Cardiac fibroblast (primary cell): ENCODE results near the gene C10orf88.

Source experiments
- DNase-seq, 2 donors: peaks; one replicate each; pipeline versions ENCODE4 v3.0.0 to v3.0.0-alpha.2; 2010; ENCODE audit warnings: low read depth in 2 of 2
- H3K4me3 ChIP-seq, 2 donors: replicated peaks in 1 of 2; 1 replicate in 1 of 2; 2 replicates in 1 of 2; pipeline ENCODE4 v1.5.1; 2011; ENCODE audit warnings: low read depth in 2 of 2, low read length in 2 of 2, mild to moderate bottlenecking in 2 of 2, moderate library complexity in 1 of 2
- CTCF ChIP-seq: IDR thresholded peaks from one replicate; pipeline ENCODE4 v1.5.1; 2011; ENCODE audit warnings: low read depth, mild to moderate bottlenecking, low read length, inconsistent platforms

The C10orf88 gene

GRCh38 chr10:122968698-122969097 is 14.7 kb upstream of the C10orf88 start:
- TF ChIP-seq CTCF: no peak
- no peak for DNase-seq
- H3K4me3 ChIP-seq: no peak overlapping the region

- H3K4me3 ChIP-seq: no peak overlapping the region
- DNase-seq: no peak
- TF ChIP-seq CTCF: no peak
Measured at GRCh38 chr10:122966879-122967278, 12.9 kb upstream of the C10orf88 start.

GRCh38 chr10:122962405-122962804 is 8.4 kb upstream of the C10orf88 start:
- H3K4me3 ChIP-seq: no peak overlapping the region
- DNase-seq: no peak
- no peak for TF ChIP-seq CTCF

- no peak overlapping the region for H3K4me3 ChIP-seq
- DNase-seq: no peak
- TF ChIP-seq CTCF: no peak
Measured at GRCh38 chr10:122957474-122957873, 3.4 kb upstream of the C10orf88 start.

GRCh38 chr10:122955892-122956291 is 1.9 kb upstream of the C10orf88 start:
- DNase-seq: no peak
- no peak overlapping the region for H3K4me3 ChIP-seq
- no peak for TF ChIP-seq CTCF

- peak overlapping the region; percentile 91 to 92 for H3K4me3 ChIP-seq
- no peak for TF ChIP-seq CTCF
- no peak for DNase-seq
Measured at GRCh38 chr10:122954731-122955050, 664 bp upstream of the C10orf88 start.

GRCh38 chr10:122949296-122949695 is 4.7 kb downstream of the C10orf88 start:
- no peak overlapping the region for H3K4me3 ChIP-seq
- DNase-seq: peak in 1 of 2 donors; percentile 22
- no peak for TF ChIP-seq CTCF
